ENCODE measurements around the gene HABP4. TPM values are rescaled to one million over a fixed set of nuclear protein-coding genes. Genes with fewer than 3 reads are reported as not detected.

The HABP4 gene
- total and polyA plus RNA-seq, 9 of the 15 experiments (the other 6 are each of a cell fraction or from before 2014, with no cell fraction given): 0.38 to 2.4 (median 1.9) TPM

DNA sequence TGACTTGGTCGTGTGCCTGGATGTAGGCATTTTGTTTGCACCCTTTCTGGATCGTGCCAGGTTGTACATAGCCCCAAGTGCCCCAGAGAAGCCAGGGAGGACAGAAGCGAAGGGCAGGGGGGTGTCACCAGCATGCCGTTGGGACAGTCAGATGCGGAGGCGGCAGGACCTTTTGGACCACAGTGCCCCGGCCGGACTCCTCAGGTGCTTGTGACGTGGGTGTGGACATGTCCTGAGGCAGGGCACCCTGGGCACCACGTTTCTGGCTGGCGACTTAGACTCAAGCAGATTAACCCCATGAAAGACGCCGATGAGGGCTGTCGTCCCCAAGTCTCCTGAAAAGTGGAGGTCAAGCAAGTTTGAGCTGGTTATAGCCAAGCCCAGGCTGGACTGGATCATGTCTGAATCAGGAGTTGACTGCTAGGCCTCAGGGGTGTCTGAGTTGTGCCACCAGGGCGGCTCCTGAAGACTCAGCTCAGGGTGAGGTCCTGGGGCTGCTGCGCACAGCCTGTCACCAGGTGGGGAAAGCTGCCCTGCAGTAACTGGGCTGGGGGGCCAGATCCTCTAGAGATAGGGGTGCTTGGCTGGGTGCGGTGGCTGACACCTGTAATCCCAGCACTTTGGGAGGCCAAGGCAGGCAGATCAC lies 42.0 kb downstream of the HABP4 start (continued):
- TF ChIP-seq, protein P1, sequence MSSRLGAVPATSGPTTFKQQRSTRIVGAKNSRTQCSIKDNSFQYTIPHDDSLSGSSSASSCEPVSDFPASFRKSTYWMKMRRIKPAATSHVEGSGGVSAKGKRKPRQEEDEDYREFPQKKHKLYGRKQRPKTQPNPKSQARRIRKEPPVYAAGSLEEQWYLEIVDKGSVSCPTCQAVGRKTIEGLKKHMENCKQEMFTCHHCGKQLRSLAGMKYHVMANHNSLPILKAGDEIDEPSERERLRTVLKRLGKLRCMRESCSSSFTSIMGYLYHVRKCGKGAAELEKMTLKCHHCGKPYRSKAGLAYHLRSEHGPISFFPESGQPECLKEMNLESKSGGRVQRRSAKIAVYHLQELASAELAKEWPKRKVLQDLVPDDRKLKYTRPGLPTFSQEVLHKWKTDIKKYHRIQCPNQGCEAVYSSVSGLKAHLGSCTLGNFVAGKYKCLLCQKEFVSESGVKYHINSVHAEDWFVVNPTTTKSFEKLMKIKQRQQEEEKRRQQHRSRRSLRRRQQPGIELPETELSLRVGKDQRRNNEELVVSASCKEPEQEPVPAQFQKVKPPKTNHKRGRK (tag; IDR thresholded peaks at IDR 0.05): no peak
- TF ChIP-seq NR2C1 (IDR thresholded peaks at IDR 0.05) (no peak), NR2C1 (tag; IDR thresholded peaks at IDR 0.05) (no peak), KDM4B (IDR thresholded peaks at IDR 0.05; ENCODE audit: borderline replicate concordance in 2 of 2, low read depth in 1 of 2) (no peak), ZNF644 (tag; IDR thresholded peaks at IDR 0.05; ENCODE audit: low read depth) (no peak)
- TF ChIP-seq, protein P2, sequence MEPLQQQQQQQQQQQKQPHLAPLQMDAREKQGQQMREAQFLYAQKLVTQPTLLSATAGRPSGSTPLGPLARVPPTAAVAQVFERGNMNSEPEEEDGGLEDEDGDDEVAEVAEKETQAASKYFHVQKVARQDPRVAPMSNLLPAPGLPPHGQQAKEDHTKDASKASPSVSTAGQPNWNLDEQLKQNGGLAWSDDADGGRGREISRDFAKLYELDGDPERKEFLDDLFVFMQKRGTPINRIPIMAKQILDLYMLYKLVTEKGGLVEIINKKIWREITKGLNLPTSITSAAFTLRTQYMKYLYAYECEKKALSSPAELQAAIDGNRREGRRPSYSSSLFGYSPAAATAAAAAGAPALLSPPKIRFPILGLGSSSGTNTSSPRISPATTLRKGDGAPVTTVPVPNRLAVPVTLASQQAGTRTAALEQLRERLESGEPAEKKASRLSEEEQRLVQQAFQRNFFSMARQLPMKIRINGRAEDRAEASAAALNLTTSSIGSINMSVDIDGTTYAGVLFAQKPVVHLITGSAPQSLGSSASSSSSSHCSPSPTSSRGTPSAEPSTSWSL (CRISPR knock-in tag; IDR thresholded peaks at IDR 0.05; ENCODE audit: borderline replicate concordance): no peak
